Epithelial cell of prostate (primary cell): ENCODE data around the gene RAPGEFL1.

Experiments used
- DNase-seq: peaks from one replicate; pipeline ENCODE4 v3.0.0-alpha.2; 2011; ENCODE audit warnings: low read depth, low spot score
- H3K27ac ChIP-seq: fragments of 450-650 bp; 2 replicates; pipeline ENCODE4 v1.5.1; 2017; ENCODE audit warnings: mild to moderate bottlenecking

Gene RAPGEFL1

GRCh38 chr17:40173091-40173777, 4.0 kb upstream of the RAPGEFL1 start:
- no peak overlapping the region for H3K27ac ChIP-seq
- DNase-seq = no peak

GRCh38 chr17:40173778-40174135, 3.5 kb upstream of the RAPGEFL1 start:
- DNase-seq = no peak
- H3K27ac ChIP-seq = no peak overlapping the region

- H3K27ac ChIP-seq = no peak overlapping the region
Observed at GRCh38 chr17:40174514-40174913, 2.8 kb upstream of the RAPGEFL1 start.

GRCh38 chr17:40175928-40176753, 1.1 kb upstream of the RAPGEFL1 start:
- H3K27ac ChIP-seq = peak overlapping the region; percentile 97
- DNase-seq = peak; percentile 83

More at GRCh38 chr17:40174514-40174913, 2.8 kb upstream of the RAPGEFL1 start:
- no peak for DNase-seq

DNA sequence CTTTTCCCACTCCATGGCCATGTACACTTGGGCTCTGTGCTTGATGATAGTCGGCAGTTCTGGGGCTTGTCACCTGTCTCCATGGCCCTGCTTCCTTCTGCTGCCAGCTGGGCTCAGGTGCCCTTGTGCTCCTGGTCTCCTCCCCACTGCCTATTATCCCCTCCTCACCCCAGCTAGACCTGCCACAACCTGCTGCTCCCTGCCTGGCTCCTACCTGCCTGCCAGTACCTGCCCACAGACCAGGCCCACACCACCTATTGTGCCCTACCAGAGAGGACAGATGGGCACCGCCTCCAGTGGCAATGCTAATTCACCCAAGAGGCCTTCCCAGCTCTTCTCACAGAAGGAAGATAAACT, 538 bp upstream of the RAPGEFL1 start:
- H3K27ac ChIP-seq = peak overlapping the region; percentile 97
- DNase-seq = peak; percentile 85

GRCh38 chr17:40178021-40178601, 841 bp downstream of the RAPGEFL1 start:
- DNase-seq = no peak
- peak overlapping the region; percentile 97 for H3K27ac ChIP-seq

DNA sequence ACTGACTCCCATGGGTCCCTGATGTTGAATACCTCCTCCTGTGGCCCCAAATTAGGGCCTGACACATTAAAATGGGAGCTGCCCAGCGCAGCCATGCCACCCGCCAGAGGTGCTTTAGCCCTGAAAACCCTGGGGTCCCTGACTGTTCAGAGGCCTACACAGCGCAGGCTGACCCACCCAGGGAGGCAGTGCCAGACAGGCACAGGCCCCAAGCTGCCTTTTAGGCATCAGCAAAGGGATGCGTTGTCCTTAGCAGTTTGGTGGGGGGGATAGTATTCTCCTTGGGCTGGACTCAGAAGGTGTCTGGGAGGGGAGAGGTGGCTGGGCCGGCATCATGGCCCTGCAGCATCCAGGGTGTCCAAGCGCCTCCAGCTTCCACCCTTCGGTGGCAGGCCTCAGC, 1.4 kb downstream of the RAPGEFL1 start:
- H3K27ac ChIP-seq = peak overlapping the region; percentile 97
- DNase-seq = no peak

GRCh38 chr17:40179923-40180659, 2.8 kb downstream of the RAPGEFL1 start:
- peak overlapping the region; percentile 97 for H3K27ac ChIP-seq
- DNase-seq = no peak

DNA sequence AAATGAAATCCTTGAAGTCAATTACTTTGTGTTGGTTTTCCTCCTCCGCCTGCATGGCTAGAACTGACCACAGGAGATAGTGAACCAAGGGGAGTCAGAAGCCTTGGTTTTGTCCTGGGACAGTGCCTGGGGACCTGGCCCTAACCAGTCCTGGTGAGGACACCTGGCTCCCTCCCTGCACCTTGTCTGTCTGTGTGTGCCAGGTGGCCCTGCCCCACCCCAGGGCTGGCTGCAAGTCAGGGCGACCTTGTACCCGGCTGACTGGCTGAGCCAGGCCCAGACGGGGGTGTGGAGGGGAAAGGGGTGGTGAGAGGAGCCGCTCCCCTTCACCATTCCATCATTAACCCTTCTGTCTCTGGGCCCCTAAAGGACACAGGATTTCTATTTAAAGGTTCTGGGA, 3.4 kb downstream of the RAPGEFL1 start:
- no peak for DNase-seq
- peak overlapping the region; percentile 97 for H3K27ac ChIP-seq

DNA sequence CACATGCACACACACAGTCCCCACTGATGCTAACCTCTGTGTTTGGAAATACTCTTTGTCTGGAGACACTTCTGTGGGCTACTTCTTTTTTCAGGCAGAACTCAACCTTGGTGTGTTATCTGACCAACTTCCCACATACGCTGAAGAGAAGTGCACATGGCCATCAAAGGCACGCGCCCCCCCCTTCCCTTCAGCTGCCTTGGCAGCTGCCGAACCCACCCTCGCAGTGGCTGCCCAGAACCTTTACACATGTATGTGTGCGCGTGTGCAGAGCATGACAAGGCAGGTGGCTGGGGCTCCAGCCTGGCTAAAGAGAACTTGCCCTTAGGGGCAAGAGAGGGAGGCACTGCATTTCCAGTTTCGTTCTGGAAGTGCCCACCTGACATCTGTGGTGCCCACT, 3.9 kb downstream of the RAPGEFL1 start:
- H3K27ac ChIP-seq = no peak overlapping the region
- DNase-seq = no peak

- no peak overlapping the region for H3K27ac ChIP-seq
- DNase-seq = no peak
Observed at GRCh38 chr17:40182606-40183005, 5.3 kb downstream of the RAPGEFL1 start.

- no peak overlapping the region for H3K27ac ChIP-seq
- no peak for DNase-seq
Observed at GRCh38 chr17:40187238-40187637, 10.0 kb downstream of the RAPGEFL1 start.

DNA sequence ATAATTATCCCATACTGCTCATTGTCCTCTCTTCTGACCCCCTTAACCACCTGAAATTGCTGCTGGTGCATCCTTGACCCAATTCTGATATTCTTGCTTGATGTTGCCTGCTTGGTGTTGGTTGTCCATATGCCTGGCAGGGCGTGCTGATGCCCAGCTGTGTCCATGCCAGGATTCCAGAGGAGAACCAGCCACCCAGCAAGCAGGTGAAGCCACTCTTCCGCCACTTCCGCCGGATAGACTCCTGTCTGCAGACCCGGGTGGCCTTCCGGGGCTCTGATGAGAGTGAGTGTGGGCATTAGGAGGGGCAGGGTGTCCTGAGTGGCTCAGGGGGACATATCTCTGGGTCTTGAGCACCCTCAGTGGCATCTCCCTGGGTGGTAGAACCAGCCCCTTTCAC, 11.4 kb downstream of the RAPGEFL1 start:
- no peak for DNase-seq
- H3K27ac ChIP-seq = no peak overlapping the region

- no peak overlapping the region for H3K27ac ChIP-seq
- DNase-seq = no peak
Observed at GRCh38 chr17:40190197-40191021, 13.1 kb downstream of the RAPGEFL1 start.

GRCh38 chr17:40191237-40192208, 14.3 kb downstream of the RAPGEFL1 start:
- no peak overlapping the region for H3K27ac ChIP-seq
- no peak for DNase-seq

GRCh38 chr17:40192961-40193360, 15.7 kb downstream of the RAPGEFL1 start:
- no peak overlapping the region for H3K27ac ChIP-seq
- no peak for DNase-seq

DNA sequence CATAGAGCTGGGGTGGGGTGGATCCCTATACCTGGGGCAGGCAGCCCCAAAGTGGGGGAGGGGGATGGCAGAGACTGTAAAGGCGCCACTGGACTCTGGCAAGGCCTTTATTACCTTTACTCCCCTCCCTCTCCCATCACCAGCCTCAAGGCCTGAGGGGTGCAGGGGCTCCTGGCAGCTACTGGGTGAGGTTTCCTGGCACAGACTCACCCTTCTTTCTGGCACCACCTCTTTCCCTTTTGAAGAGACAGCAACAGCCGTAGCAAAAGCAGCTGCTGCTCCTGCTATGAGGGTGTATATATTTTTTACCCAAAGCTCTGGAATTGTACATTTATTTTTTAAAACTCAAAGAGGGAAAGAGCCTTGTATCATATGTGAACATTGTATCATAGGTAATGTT, 17.6 kb downstream of the RAPGEFL1 start:
- DNase-seq = no peak

GRCh38 chr17:40197550-40197949, 20.3 kb downstream of the RAPGEFL1 start:
- H3K27ac ChIP-seq = no peak overlapping the region
- DNase-seq = no peak

More for the DNA sequence above, 17.6 kb downstream of the RAPGEFL1 start:
- no peak overlapping the region for H3K27ac ChIP-seq
